ENCODE results near the gene SOX5.
"Not testable (repeated sequence)": the region's sequence is repeated elsewhere in the genome, so short reads cannot be mapped to it uniquely, and the experiment has no call there.

The SOX5 gene

DNA sequence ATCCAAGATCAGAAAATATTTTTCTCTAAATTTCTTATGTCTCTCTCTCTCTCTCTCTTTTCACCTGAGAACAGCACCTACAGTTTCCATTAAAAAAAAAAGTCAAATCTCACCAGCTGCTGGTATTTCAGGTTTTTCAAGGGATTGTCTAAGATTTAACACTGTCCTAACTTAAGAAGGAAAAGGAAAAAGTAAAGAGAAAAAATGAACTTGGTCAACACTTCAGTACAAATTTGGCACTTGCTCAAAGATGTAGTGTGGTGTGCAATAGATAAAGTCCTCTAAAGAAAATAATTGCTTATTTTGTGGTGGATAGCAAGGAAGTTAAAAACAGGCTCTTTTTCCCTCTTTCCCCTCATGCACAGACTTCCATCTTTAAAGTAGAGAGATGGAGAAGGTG is 416.2 kb downstream of the SOX5 start:
- Histone ChIP-seq H3K4me1 (ENCODE audit: insufficient read depth, poor library complexity, severe bottlenecking) (no peaks in the 10 kb centered on the region), H3K27ac (ENCODE audit: poor library complexity, severe bottlenecking) (no peak overlapping the region), H3K27me3 (ENCODE audit: insufficient read depth, poor library complexity, severe bottlenecking) (no peaks in the 10 kb centered on the region), H3K4me3 (ENCODE audit: severe bottlenecking) (no peak overlapping the region), H3K9me3 (ENCODE audit: severe bottlenecking) (no peaks in the 10 kb centered on the region), H3K36me3 (ENCODE audit: low read depth) (no peaks in the 10 kb centered on the region)
- no peak for TF ChIP-seq CTCF (IDR thresholded peaks at IDR 0.05; ENCODE audit: poor library complexity, severe bottlenecking)
- DNase-seq (ENCODE audit: low spot score), result no peak
- ATAC-seq (ENCODE audit: low read depth), result no peak

DNA sequence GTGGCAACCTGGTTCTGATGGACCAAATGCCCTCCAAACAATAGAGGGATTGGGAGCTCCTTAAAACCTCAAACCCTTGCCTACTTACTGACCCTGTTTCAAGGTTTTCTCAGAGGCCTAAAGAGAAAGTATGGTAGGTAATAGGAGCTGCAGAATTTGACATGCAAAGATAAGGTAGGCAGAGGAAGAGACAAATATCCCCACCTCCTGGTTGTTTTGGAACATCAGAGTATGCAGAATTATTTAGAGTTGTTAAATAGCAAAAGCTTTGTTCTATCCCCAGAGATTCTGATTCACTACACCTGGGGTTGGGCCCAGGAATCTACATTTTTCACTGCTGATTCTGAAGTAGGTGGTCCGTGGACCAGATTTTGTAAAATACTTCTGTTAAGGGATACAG is 421.2 kb downstream of the SOX5 start:
- Histone ChIP-seq H3K36me3 (ENCODE audit: low read depth) (no peaks in the 10 kb centered on the region), H3K4me3 (ENCODE audit: severe bottlenecking) (no peak overlapping the region), H3K27ac (ENCODE audit: poor library complexity, severe bottlenecking) (no peak overlapping the region), H3K9me3 (ENCODE audit: severe bottlenecking) (no peaks in the 10 kb centered on the region), H3K27me3 (ENCODE audit: insufficient read depth, poor library complexity, severe bottlenecking) (no peaks in the 10 kb centered on the region), H3K4me1 (ENCODE audit: insufficient read depth, poor library complexity, severe bottlenecking) (peaks cover 6% of the 10 kb centered on the region)
- DNase-seq (ENCODE audit: low spot score) (no peak), ATAC-seq (ENCODE audit: low read depth) (no peak)
- TF ChIP-seq CTCF (IDR thresholded peaks at IDR 0.05; ENCODE audit: poor library complexity, severe bottlenecking), result no peak

- ATAC-seq (ENCODE audit: low read depth), result peak; percentile 40; the same call in 1 of the 3 replicates
- peaks cover 6% of the 10 kb centered on the region for H3K4me1 ChIP-seq (ENCODE audit: insufficient read depth, poor library complexity, severe bottlenecking)
- H3K27ac ChIP-seq (ENCODE audit: poor library complexity, severe bottlenecking), result peak overlapping the region; percentile 19
- no peaks in the 10 kb centered on the region for H3K9me3 ChIP-seq (ENCODE audit: severe bottlenecking)
- H3K4me3 ChIP-seq (ENCODE audit: severe bottlenecking), result no peak overlapping the region
- TF ChIP-seq CTCF (IDR thresholded peaks at IDR 0.05; ENCODE audit: poor library complexity, severe bottlenecking), result no peak
- no peaks in the 10 kb centered on the region for H3K27me3 ChIP-seq (ENCODE audit: insufficient read depth, poor library complexity, severe bottlenecking)
- DNase-seq (ENCODE audit: low spot score), result no peak
- no peaks in the 10 kb centered on the region for H3K36me3 ChIP-seq (ENCODE audit: low read depth)
Observed at GRCh38 chr12:23525450-23526072, 423.9 kb downstream of the SOX5 start.

GRCh38 chr12:23523339-23523738 is 426.1 kb downstream of the SOX5 start:
- Histone ChIP-seq H3K27me3 (ENCODE audit: insufficient read depth, poor library complexity, severe bottlenecking) (no peaks in the 10 kb centered on the region), H3K9me3 (ENCODE audit: severe bottlenecking) (no peaks in the 10 kb centered on the region), H3K4me3 (ENCODE audit: severe bottlenecking) (no peak overlapping the region), H3K36me3 (ENCODE audit: low read depth) (no peaks in the 10 kb centered on the region), H3K4me1 (ENCODE audit: insufficient read depth, poor library complexity, severe bottlenecking) (peaks cover 6% of the 10 kb centered on the region), H3K27ac (ENCODE audit: poor library complexity, severe bottlenecking) (no peak overlapping the region)
- ATAC-seq (ENCODE audit: low read depth), result no peak
- TF ChIP-seq CTCF (IDR thresholded peaks at IDR 0.05; ENCODE audit: poor library complexity, severe bottlenecking), result no peak
- no peak for DNase-seq (ENCODE audit: low spot score)

- not testable (repeated sequence) for H3K27ac ChIP-seq (ENCODE audit: poor library complexity, severe bottlenecking); H3K27me3 ChIP-seq (ENCODE audit: insufficient read depth, poor library complexity, severe bottlenecking); DNase-seq (ENCODE audit: low spot score); ATAC-seq (ENCODE audit: low read depth); H3K9me3 ChIP-seq (ENCODE audit: severe bottlenecking); H3K4me1 ChIP-seq (ENCODE audit: insufficient read depth, poor library complexity, severe bottlenecking); H3K4me3 ChIP-seq (ENCODE audit: severe bottlenecking); H3K36me3 ChIP-seq (ENCODE audit: low read depth)
Observed at GRCh38 chr12:23519444-23519843, 430.0 kb downstream of the SOX5 start.

- DNase-seq (ENCODE audit: low spot score), result not testable (repeated sequence)
Observed at GRCh38 chr12:23515785-23516184, 433.7 kb downstream of the SOX5 start.

More at GRCh38 chr12:23515785-23516184, 433.7 kb downstream of the SOX5 start:
- H3K36me3 ChIP-seq (ENCODE audit: low read depth); H3K4me3 ChIP-seq (ENCODE audit: severe bottlenecking); H3K4me1 ChIP-seq (ENCODE audit: insufficient read depth, poor library complexity, severe bottlenecking); ATAC-seq (ENCODE audit: low read depth); H3K27me3 ChIP-seq (ENCODE audit: insufficient read depth, poor library complexity, severe bottlenecking); H3K9me3 ChIP-seq (ENCODE audit: severe bottlenecking); H3K27ac ChIP-seq (ENCODE audit: poor library complexity, severe bottlenecking): not testable (repeated sequence)
